IMR-90 (cell line): Measurements from ENCODE around the gene CDC45.

Experiments
- CEBPB ChIP-seq: IDR thresholded peaks from 2 replicates; pipeline ENCODE4 v1.6.1; 2012; ENCODE audit warnings: low read depth, low read length, improper control_type of control experiment
- MAZ ChIP-seq: IDR thresholded peaks from 2 replicates; pipeline ENCODE4 v1.6.1; 2012; ENCODE audit warnings: low read depth, mild to moderate bottlenecking, low read length, improper control_type of control experiment, moderate library complexity, borderline replicate concordance
- POLR2A ChIP-seq: IDR thresholded peaks from 2 replicates; pipeline ENCODE4 v1.6.1; 2012; ENCODE audit warnings: mild to moderate bottlenecking, low read depth, low read length
- RFX5 ChIP-seq: IDR thresholded peaks from 2 replicates; pipeline ENCODE4 v1.8.0; 2012; ENCODE audit warnings: low read depth, mild to moderate bottlenecking, low read length, moderate library complexity
- SMC3 ChIP-seq: fragments of 150-350 bp; IDR thresholded peaks from 2 replicates; pipeline ENCODE4 v1.6.1; 2016; ENCODE audit warnings: low read depth, mild to moderate bottlenecking, antibody characterized with exemption, low read length, moderate library complexity
- TF ChIP-seq, protein P1 (sequence below): conservative IDR thresholded peaks from 2 replicates; pipeline ENCODE4 v1.5.1; 2012; ENCODE audit warnings: mild to moderate bottlenecking, low read depth, low read length, improper control_type of control experiment

- TF ChIP-seq RFX5 (no peak), CEBPB (no peak), POLR2A (no peak), MAZ (no peak), SMC3 (no peak)
- TF ChIP-seq, protein P1, sequence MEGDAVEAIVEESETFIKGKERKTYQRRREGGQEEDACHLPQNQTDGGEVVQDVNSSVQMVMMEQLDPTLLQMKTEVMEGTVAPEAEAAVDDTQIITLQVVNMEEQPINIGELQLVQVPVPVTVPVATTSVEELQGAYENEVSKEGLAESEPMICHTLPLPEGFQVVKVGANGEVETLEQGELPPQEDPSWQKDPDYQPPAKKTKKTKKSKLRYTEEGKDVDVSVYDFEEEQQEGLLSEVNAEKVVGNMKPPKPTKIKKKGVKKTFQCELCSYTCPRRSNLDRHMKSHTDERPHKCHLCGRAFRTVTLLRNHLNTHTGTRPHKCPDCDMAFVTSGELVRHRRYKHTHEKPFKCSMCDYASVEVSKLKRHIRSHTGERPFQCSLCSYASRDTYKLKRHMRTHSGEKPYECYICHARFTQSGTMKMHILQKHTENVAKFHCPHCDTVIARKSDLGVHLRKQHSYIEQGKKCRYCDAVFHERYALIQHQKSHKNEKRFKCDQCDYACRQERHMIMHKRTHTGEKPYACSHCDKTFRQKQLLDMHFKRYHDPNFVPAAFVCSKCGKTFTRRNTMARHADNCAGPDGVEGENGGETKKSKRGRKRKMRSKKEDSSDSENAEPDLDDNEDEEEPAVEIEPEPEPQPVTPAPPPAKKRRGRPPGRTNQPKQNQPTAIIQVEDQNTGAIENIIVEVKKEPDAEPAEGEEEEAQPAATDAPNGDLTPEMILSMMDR, result no peak
Observed at GRCh38 chr22:19515654-19516377, 36.1 kb downstream of the CDC45 start.
